GM21825 (cell line): ENCODE results near the gene STRAP.

ENCODE experiments used
- ATAC-seq: cut with Tn5 transposase; IDR thresholded peaks from one replicate; pipeline ENCODE4 v1.9.1; 2021; ENCODE audit warnings: mild to moderate bottlenecking, moderate library complexity; ENCODE audit not compliant: unreplicated experiment

Gene STRAP, protein sequence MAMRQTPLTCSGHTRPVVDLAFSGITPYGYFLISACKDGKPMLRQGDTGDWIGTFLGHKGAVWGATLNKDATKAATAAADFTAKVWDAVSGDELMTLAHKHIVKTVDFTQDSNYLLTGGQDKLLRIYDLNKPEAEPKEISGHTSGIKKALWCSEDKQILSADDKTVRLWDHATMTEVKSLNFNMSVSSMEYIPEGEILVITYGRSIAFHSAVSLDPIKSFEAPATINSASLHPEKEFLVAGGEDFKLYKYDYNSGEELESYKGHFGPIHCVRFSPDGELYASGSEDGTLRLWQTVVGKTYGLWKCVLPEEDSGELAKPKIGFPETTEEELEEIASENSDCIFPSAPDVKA

DNA sequence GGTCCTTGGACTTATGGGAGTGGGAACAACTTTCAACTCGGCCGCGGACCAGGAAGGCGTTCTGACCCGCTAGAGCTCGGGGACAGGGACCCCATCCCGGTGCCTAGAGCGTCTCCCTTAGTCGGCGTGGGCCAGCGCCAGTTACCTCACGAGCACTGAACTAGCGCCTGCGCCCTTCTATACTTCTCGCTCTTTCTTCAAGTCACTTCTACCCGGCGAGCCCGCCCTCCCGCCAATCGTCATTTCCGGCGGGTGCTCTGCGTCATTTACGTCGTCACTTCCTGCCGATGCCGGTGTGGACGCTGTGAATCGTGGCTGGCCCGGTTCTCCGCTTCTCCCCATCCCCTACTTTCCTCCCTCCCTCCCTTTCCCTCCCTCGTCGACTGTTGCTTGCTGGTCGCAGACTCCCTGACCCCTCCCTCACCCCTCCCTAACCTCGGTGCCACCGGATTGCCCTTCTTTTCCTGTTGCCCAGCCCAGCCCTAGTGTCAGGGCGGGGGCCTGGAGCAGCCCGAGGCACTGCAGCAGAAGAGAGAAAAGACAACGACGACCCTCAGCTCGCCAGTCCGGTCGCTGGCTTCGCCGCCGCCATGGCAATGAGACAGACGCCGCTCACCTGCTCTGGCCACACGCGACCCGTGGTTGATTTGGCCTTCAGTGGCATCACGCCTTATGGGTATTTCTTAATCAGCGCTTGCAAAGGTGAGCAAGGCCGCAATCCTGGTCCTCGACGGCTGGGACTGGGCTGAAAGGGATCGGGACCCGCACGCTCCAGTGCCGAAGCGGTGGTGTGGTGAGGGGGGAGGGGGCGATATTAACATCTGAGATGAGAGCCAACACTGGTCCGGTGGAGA lies at the start of gene STRAP:
TSS of gene STRAP (plus strand) at position 270 of the 854 bp plus-strand sequence. CDS start at position 591, 321 bp downstream.
- ATAC-seq = peak; percentile 96

DNA sequence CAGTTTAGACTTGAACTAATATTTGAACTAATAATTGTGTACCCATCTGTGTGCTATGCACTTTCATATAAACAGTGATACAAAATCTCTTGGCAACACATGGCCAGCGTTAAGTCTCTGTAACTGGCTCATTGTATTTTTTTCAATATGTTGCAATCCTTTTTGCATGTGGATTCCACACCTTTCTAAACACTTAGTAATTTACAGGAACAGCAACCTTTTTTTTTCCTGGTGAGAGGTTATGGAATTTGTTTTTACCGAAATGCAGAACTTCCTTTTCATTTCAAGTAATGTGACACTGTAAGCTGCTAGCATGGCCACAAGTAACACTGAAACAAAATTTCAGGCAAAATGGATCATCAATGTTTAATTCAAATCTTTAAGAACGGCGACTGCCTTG lies 47.6 kb upstream of the STRAP start:
- no peak for ATAC-seq

DNA sequence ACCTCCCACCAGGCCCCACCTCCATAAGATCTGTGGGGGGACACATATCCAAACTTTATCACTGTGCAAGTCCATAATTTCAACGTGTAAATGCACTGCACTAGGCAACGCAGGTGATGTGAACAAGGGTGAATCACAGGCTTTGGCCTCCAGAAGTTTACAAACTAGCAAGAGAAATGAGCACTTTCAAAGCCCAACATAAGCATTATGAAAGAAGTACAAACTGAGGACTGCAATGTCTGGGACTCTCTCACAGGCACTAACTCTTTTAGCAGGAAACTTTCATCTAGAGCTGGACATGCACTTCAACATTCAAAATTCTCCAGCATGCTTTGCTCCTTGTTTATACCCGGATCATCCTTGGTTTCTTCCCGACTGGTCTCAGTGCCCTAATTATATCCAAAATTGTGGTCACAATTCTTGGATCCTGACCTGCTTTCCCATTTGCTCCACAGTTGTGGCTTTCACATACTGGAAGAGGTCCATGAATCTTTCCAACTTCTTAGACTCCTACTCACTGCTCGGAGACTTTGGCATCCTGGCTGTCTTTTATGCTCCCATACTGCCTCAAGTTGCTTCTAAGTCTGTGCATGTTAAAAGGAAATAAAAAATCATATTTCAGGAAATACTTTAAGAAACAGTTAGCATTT lies 44.9 kb upstream of the STRAP start:
- ATAC-seq = no peak

DNA sequence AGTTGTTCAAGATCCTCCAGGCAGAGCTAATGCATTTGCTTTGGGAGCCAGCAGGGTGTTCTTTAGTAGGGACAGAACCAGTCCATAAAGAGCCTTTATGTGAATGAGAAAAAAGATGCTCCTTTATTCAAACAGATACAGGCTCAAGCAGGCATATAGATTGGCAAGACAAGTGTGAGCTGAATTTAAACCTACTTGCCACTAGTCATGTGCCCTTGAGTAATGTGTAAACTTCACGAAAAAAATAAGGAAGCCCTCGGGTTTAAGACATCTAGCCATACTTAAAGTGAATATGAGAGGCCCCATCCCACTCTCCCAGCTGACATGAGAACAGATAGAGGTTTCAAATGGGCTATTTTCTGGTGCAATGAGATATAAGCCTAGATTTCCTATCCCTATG lies 43.1 kb upstream of the STRAP start:
- ATAC-seq = no peak

DNA sequence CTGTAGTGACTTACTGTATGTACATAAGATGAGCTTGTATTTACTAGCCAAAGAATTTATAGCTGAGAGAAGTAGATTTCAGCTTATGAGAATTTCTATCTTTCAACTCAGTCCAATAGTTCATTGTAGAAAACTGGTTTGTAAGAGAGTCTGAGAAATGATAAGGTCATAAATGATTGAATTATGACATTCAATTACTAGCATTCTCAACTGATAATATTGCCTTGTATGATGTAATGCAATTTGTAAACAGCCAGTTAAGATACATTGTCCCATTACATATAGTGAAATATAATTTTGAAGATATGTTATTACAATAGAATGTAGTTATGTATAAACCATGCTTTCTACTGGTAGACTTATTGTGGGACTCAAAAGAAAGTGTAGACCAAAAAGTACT lies 42.5 kb upstream of the STRAP start:
- no peak for ATAC-seq

DNA sequence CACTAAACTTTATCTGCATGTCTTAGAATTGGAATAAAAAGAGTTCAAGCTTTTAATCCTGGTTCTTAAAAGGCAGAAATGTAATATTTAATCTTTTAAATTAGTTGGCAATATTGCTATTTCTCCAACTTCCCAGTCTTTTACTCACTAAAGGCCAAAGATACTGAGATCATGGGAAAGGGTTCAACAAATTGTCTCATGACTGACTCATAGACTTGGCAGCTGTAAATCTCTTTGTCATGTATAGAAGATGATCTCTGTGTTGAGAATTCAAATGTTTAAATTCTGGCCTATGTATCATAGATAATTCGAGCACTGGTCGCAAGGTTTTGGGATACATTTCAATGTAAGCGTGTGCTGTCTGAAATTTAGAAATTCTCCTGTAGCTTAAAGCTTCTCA lies 40.1 kb upstream of the STRAP start:
- ATAC-seq = no peak

DNA sequence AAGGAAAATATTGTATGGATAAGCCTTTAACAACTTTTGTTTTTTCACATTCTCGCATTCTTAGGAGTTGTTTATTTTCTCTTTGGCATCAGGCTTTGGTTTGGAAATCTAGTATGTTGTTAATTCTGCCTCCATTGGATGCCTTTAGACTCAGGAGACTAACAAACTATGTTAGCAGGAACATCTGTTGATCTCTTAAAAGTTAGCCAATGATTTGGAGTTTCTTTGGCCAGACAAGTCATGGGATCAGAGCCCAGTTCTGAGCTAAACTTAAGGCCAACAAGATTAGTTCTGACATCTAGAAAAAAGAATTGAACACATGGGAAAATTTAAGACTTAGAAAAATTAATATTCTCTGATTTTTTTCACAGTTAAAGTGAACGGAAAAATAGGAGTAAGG lies 35.3 kb upstream of the STRAP start:
- ATAC-seq = no peak

DNA sequence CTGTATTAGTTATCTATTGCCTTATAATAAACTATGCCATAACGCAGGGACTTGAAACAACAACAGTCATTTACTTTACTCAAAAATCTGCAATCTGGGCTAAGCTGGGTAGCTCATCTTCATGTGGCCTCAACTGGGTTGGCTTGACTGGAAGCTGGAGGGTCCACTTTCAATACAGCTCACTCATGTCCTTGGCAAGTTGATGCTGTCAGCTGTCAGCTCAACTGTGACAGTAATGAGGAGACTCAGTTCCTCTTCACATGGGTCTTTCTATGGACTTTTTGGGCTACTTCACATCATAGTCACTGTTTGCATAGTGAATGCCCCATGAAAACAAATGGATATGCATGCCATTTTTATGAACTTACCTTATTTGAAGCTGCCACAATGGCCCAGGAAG lies 33.6 kb upstream of the STRAP start:
- no peak for ATAC-seq

DNA sequence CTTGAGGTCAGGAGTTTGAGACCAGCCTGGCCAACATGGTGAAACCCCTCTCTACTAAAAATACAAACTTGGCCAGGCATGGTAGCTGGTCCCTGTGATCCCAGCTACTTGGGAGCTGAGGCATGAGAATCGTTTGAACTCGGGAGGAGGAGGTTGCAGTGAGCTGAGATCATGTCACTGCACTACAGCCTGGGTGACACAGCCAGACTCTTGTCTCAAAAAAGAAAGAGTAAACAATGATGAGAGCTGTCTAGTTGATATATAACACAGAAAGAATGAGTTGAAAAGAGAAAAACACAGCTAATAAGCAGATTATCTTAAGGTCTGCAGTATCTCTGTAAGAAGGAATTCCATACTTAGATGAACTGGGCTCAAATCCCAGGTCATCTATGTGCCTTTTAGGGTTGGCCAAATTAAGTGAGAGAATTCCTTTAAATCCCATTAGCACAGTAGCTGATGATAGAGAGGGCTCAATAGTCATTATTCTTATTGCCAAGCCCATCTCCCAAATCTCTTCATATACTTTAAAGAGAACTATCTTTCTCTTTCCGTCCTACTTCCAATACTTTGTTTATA lies 31.1 kb upstream of the STRAP start:
- no peak for ATAC-seq

DNA sequence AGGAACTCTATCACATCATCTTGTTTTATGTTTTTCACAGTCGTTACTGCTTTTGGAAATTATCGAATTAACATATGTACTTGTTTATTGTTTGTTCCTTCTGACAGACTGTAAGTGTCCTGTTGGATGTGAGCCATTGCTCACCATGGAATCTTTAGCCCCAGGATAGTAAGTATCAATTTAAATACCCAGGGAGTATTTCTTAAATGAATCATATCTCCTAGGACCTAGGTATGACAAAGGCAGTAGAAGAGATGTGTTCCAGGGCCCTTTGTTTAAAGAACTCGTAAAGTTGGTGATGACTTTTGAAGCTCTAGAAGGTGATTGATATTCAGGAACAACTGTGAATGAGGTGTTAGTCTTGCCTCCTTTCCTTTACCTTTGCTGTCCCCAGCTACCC lies 30.3 kb upstream of the STRAP start:
- no peak for ATAC-seq

DNA sequence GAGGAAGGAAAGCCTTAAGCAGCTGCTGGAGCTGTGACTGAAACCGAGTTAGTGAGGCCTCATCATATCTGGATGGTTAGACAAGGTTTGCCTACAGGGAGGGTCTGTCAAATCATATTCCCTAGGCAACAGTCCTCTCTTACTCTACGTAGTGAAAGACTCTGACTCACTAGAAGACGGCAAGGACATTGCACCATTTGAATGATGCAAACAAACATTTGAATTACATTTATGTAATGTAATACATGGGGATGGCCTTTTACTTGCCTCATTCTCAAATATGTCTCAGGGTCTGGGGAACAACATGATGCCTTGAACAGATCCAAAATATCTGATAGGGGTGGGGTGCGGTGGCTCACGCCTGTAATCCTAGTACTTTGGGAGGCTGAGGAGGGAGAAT lies 29.8 kb upstream of the STRAP start:
- ATAC-seq = no peak

DNA sequence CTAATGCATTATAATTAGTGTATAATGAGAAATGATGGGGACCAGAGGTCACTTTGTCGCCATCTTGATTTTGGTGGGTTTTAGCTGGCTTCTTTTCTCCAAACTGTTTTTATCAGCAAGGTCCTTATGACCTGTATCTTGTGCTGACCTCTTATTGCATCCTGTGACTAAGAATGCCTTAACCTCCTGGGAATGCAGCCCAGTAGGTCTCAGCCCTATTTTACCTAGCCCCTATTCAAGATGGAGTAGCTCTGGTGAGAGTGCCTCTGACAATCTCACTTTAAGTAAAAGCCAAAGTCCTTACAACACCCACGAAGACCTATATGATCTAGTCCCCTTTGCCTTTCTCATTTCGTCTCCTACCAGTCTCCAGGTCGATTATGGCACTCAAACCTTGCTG lies 28.3 kb upstream of the STRAP start:
- ATAC-seq = no peak

DNA sequence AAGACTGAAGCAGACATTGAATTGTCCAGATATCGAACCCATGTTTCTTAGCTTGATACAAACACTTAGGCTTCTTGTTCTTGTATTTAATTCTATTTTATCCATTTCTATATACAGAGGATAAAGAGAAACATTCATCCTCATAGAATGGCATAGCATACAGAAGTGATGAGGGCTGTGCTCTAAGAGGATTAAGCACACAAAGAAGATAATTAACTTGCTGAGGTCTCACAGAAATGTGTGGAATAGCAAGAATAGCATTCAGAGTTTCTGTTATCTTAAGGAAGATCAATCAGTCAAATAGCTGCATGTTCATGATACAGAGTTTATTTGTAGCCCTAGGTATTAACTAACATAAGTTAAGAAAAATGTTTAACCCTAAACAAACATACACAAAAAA lies 27.3 kb upstream of the STRAP start:
- ATAC-seq = no peak

DNA sequence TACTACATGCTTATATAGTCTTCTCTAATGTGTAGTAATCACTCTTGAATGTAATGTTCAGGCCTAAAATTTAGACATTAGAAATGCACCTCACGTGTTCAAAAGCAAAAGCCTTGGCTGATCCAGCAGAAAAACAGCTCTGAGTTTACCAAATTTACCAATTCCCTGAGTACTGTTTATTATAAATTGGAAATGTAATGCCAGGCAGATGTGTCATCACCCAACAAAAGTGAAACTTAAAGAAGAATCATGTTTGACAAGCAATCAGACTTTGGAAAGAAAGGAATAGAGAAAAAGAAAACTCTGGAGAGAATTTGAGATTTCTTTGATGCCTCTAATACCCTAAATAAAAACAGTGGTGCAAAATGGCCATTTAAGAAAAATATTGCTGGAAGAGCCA lies 26.5 kb upstream of the STRAP start:
- no peak for ATAC-seq

DNA sequence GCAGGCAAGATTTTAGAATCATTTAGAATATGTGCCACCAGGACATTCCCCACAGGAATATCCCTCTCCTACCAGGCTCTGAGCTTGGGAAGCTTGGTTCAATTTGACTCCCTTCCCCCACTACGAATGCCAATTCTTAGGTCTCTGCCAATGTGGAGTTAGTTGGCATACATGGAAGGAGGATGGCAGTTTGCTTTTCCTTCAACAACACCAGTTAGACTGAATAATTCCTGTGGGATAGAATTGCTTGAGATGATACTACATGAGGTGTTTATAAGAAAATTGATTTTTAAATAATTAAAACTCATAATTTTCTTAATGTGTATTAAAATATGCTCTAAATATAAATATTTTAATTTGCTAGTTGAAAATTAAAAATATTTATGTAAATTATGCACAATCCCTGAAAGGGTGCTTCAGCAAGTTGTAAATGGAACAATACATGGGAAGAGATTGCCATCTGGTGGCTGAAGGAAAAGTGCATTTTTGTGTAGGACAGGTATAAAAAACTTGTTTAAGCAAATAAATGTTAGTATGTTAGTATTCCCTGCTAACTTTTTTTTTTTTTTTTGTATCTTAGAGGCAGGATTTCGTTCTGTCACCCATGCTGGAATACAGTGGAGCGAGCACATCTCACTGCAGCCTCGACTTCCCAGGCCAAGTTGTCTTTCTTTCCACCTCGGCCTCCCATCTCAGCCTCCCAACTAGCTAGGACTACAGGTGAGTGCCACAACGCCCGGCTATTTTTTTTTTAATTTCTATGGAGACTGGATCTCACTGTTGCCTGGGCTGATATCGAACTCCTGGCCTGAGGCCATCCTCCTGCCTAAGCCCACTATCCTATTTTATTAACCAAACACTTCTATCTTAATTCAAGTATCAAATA lies 25.8 kb upstream of the STRAP start:
- ATAC-seq = no peak

DNA sequence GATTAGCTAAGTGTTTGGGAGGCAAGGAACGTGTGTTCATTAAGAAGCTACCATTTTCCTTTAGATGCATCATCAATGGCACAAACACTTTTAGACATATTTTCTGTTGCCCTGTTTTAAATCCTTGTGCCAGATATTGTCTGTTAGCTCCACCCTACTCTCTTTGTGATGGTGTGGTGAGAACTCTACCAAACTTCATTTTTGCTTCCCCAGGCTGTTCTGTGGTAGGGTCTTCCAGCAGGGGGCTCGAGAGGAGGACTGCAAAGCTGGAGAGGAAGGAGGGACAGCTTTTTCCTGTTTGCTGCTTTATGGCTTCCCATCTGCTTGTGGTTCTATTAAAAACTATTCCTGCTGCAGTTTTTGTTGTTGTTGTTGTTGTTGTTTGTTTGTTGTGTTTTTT lies 23.8 kb upstream of the STRAP start:
- no peak for ATAC-seq

DNA sequence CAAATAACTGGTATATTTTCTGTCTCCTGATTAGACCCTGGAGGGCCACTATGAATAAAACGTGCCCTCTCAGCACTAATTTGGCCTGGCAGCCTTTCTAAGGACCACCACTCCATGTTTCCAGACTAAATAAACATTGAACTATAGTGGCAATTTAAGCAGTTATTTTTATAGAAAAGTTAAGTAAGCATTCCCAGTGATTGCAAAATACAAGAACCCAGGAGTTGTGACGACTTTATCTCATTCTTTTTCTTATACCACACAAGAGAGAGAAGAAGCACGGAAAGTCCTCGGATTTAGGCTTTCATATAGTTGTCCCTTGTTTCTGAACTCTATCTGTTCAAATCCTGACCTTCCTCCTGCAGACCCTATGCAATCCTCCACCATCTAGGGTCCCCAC lies 23.1 kb upstream of the STRAP start:
- ATAC-seq = no peak

DNA sequence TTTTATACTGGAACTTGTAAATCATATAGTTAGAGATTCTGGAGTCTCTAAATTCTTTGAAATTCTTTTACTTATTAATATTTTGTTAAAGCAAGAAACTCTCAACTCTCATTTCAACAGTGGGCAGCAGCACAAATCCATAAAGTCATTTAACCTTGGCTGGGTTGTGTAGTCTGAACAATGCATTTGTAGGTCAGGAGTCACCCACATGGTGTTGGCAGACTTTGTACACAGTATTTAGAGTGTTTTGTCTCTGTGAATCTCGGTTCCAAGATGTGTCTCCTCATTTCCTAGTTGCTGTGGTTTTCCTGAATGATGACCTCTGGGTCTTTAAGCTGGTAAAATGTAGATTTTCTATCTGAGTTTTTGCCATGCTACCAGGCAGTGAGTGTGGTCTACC lies 20.8 kb upstream of the STRAP start:
- ATAC-seq = no peak

DNA sequence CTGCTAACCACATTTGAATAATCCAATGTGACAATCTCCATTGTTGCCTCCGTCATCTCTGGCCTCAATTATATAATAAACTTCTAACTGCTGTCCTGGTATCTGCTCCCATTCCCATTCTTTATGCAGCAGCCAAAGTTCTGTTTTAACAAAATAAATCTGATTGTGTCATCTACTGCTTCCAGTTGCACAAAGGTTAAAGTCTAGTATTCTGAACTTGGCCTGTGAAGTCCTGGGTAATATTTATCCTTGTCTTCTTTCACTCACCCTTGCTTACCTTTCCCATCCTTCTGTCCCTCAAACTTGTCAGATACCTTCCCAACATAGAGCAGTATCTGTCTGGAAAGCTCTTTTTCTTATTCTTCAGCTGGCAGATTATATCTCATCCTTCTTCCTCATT lies 19.3 kb upstream of the STRAP start:
- ATAC-seq = no peak

DNA sequence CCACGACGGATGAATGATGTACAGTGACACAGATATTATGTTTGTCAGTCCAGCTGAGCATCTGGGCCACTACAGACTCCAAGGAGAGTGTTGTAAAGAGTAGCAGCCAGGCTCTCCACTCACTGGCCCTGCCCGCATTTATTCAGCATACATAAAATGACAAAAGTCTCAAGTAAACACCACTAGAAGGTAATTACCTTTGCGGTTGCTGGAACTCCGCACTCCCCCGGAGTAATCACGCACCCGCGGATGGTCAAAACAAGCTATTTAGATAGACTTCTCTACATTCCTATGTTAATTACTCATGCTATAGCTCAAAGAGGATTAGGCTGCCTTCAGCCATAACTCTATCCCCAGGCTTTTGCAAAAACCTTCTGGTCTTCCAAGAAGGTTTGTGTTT lies 18.8 kb upstream of the STRAP start:
- ATAC-seq = no peak

DNA sequence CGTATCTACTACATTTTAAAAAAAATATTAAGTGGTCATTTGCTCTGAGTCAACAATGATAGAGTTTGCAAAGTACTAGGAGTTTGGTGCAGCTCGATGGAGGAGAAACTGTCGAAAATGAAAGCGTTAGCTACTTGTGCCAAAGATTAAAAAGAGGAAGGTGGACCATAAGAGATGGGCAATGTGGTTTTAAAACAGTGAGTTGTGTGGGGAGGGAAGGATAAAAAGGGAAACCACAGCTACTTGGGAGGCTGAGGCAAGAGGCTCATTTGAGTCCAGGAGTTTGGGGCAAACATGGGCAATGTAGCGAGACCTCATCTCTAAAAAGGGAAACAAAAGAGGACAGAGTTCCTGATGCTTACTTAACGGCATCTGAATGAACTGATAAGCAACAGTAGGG lies 18.2 kb upstream of the STRAP start:
- peak; percentile 87 for ATAC-seq
